H1 (cell line): ENCODE data around the gene RAB40C. TPM values are rescaled to one million over a fixed set of nuclear protein-coding genes. Genes with fewer than 3 reads are reported as not detected.

ENCODE experiments used
- CTCF ChIA-PET: fragments of 300-600 bp; sonication (Branson Sonifier 250); formaldehyde crosslinking; loops from one replicate; lab custom pipeline; 2021; ENCODE audit not compliant: partially characterized antibody; lab: Charles Lee
- POLR2A ChIA-PET: fragments of 300-600 bp; sonication (Branson Sonifier 250); formaldehyde crosslinking; loops from one replicate; lab custom pipeline; 2021; ENCODE audit warnings: inconsistent platforms; ENCODE audit not compliant: partially characterized antibody; lab: Charles Lee
- DNase-seq, 2 experiments: peaks; one replicate each; pipeline versions ENCODE4 v3.0.0 to v3.0.0-alpha.2; 2010 to 2022; ENCODE audit warnings: low spot score in 2 of 2, low read depth in 1 of 2, mixed read lengths in 1 of 2
- FAIRE-seq: peaks from 2 replicates; lab custom pipeline; 2011; peaks lifted over from hg19 to GRCh38; lab: Jason Lieb, UNC
- H2AFZ ChIP-seq: 2 replicates; pipeline ENCODE4 v1.8.1; 2012; ENCODE audit warnings: low read length, inconsistent platforms
- H2AK5ac ChIP-seq: 2 replicates; pipeline ENCODE4 v1.6.1; 2013; ENCODE audit warnings: low read depth, low read length
- H2BK120ac ChIP-seq: replicated peaks from 2 replicates; pipeline ENCODE3; 2013; ENCODE audit warnings: low read depth, low read length, inconsistent platforms
- H2BK12ac ChIP-seq: 2 replicates; pipeline ENCODE4 v1.6.1; 2013; ENCODE audit warnings: low read depth, low read length
- H2BK15ac ChIP-seq: 2 replicates; pipeline ENCODE4 v1.6.1; 2013; ENCODE audit warnings: low read length
- H2BK20ac ChIP-seq: 2 replicates; pipeline ENCODE4 v1.6.1; 2013; ENCODE audit warnings: low read length
- H2BK5ac ChIP-seq: 2 replicates; pipeline ENCODE4 v1.6.1; 2013; ENCODE audit warnings: low read depth, low read length
- H3K14ac ChIP-seq: 2 replicates; pipeline ENCODE4 v1.6.1; 2013; ENCODE audit warnings: inconsistent platforms; ENCODE audit not compliant: insufficient read length
- H3K18ac ChIP-seq: 2 replicates; pipeline ENCODE4 v1.6.1; 2013; ENCODE audit warnings: low read length; ENCODE audit errors: extremely low read depth
- H3K23ac ChIP-seq: 2 replicates; pipeline ENCODE4 v1.6.1; 2013; ENCODE audit warnings: inconsistent platforms; ENCODE audit not compliant: insufficient read length
- H3K23me2 ChIP-seq: 2 replicates; pipeline ENCODE4 v1.6.1; 2013; ENCODE audit warnings: low read depth, low read length
- H3K27ac ChIP-seq: 2 replicates; pipeline ENCODE4 v1.6.1; 2011; ENCODE audit warnings: low read depth, low read length, inconsistent platforms
- H3K27me3 ChIP-seq, 4 experiments: replicated peaks in 1 of 4; 1 replicate in 1 of 4; 2 replicates in 3 of 4; pipeline versions ENCODE4 v1.6.1 to v1.8.1; 2011 to 2013; ENCODE audit warnings: low read length in 3 of 4, mild to moderate bottlenecking in 3 of 4, inconsistent platforms in 2 of 4, mixed read lengths in 2 of 4, moderate library complexity in 1 of 4; ENCODE audit not compliant: control insufficient read depth in 3 of 4, insufficient read depth in 3 of 4; ENCODE audit errors: extremely low read depth in 1 of 4
- H3K36me3 ChIP-seq, 4 experiments: 2 replicates each; pipeline versions ENCODE4 v1.6.1 to v1.8.1; 2011 to 2013; ENCODE audit warnings: mild to moderate bottlenecking in 4 of 4, low read length in 3 of 4, moderate library complexity in 2 of 4, control low read depth in 1 of 4, inconsistent platforms in 1 of 4; ENCODE audit not compliant: insufficient read depth in 4 of 4, control insufficient read depth in 2 of 4
- H3K4ac ChIP-seq: replicated peaks from 2 replicates; pipeline ENCODE3; 2013; ENCODE audit warnings: low read length, low read depth, mixed read lengths, inconsistent platforms; ENCODE audit not compliant: insufficient read length
- H3K4me1 ChIP-seq, 4 experiments: replicated peaks in 1 of 4; 1 replicate in 1 of 4; 2 replicates in 3 of 4; pipeline versions ENCODE4 v1.6.1 to v1.8.1; 2011 to 2013; ENCODE audit warnings: low read length in 3 of 4, inconsistent platforms in 2 of 4, mixed read lengths in 1 of 4; ENCODE audit not compliant: insufficient read depth in 4 of 4, control insufficient read depth in 3 of 4
- H3K4me2 ChIP-seq, 2 experiments: 2 replicates each; pipeline versions ENCODE4 v1.6.1 to v1.8.1; 2011 to 2013; ENCODE audit warnings: low read depth in 2 of 2, low read length in 2 of 2, control low read depth in 1 of 2, inconsistent platforms in 1 of 2, mild to moderate bottlenecking in 1 of 2; ENCODE audit not compliant: insufficient read depth in 1 of 2
- H3K4me3 ChIP-seq, 4 experiments: fragments of 200-600, 300-600 bp in 1 of 4; sonication (generic), shearing (Covaris generic), sonication (Bioruptor Twin) in 1 of 4; 2 replicates each; pipeline versions ENCODE4 v1.5.1 to v1.8.1; 2011 to 2016; ENCODE audit warnings: low read length in 4 of 4, low read depth in 3 of 4, control low read depth in 2 of 4, inconsistent platforms in 2 of 4, mild to moderate bottlenecking in 2 of 4, mixed read lengths in 1 of 4, moderate library complexity in 1 of 4; ENCODE audit not compliant: insufficient read depth in 2 of 4; ENCODE audit errors: extremely low read depth in 1 of 4
- H3K56ac ChIP-seq: replicated peaks from 2 replicates; pipeline ENCODE3; 2013; ENCODE audit warnings: low read depth, mild to moderate bottlenecking, mixed read lengths, low read length, inconsistent platforms; ENCODE audit not compliant: insufficient read length
- H3K79me1 ChIP-seq: 2 replicates; pipeline ENCODE4 v1.6.1; 2013; ENCODE audit warnings: low read depth, low read length, control low read depth
- H3K79me2 ChIP-seq, 2 experiments: 2 replicates each; pipeline versions ENCODE4 v1.6.1 to v1.8.1; 2012 to 2013; ENCODE audit warnings: low read length in 2 of 2, mild to moderate bottlenecking in 2 of 2, inconsistent platforms in 1 of 2; ENCODE audit not compliant: insufficient read depth in 2 of 2, control insufficient read depth in 1 of 2
- H3K9ac ChIP-seq, 4 experiments: replicated peaks in 1 of 4; 1 replicate in 1 of 4; 2 replicates in 3 of 4; pipeline versions ENCODE4 v1.6.1 to v1.8.1; 2011 to 2013; ENCODE audit warnings: low read depth in 3 of 4, low read length in 3 of 4, control low read depth in 2 of 4, mild to moderate bottlenecking in 2 of 4, moderate library complexity in 2 of 4, inconsistent platforms in 1 of 4; ENCODE audit errors: extremely low read depth in 1 of 4
- H3K9me3 ChIP-seq, 2 experiments: 2 replicates each; pipeline versions ENCODE4 v1.6.1 to v1.8.1; 2012 to 2013; ENCODE audit warnings: mild to moderate bottlenecking in 2 of 2, moderate library complexity in 2 of 2, control low read depth in 1 of 2, inconsistent platforms in 1 of 2, low read depth in 1 of 2, low read length in 1 of 2, mixed read lengths in 1 of 2; ENCODE audit not compliant: insufficient read depth in 2 of 2
- H4K20me1 ChIP-seq, 2 experiments: replicated peaks in 1 of 2; 2 replicates each; pipeline versions ENCODE3 to v1.8.1; 2011 to 2013; ENCODE audit warnings: inconsistent platforms in 2 of 2, low read length in 2 of 2, mild to moderate bottlenecking in 1 of 2; ENCODE audit not compliant: insufficient read depth in 2 of 2, control insufficient read depth in 1 of 2
- H4K5ac ChIP-seq: 2 replicates; pipeline ENCODE4 v1.6.1; 2013; ENCODE audit warnings: low read length, low read depth, mixed read lengths, inconsistent platforms; ENCODE audit not compliant: insufficient read length
- H4K8ac ChIP-seq: 2 replicates; pipeline ENCODE4 v1.8.0; 2013; ENCODE audit warnings: mild to moderate bottlenecking, moderate library complexity, low read length, inconsistent platforms; ENCODE audit not compliant: insufficient read depth; ENCODE audit errors: extremely low read depth
- H4K91ac ChIP-seq: replicated peaks from 2 replicates; pipeline ENCODE3; 2013; ENCODE audit warnings: low read length, mixed read lengths, inconsistent platforms; ENCODE audit not compliant: insufficient read length
- BRCA1 ChIP-seq: IDR thresholded peaks from 2 replicates; pipeline ENCODE4 v1.6.1; 2012; ENCODE audit warnings: low read depth, low read length, improper control_type of control experiment
- CTBP2 ChIP-seq: IDR thresholded peaks from 2 replicates; pipeline ENCODE4 v1.7.0; 2011; ENCODE audit warnings: borderline replicate concordance, mild to moderate bottlenecking, moderate library complexity, mixed read lengths, low read length; ENCODE audit not compliant: insufficient read depth, insufficient read length
- EGR1 ChIP-seq: IDR thresholded peaks from 2 replicates; pipeline ENCODE4 v1.6.1; 2011; ENCODE audit warnings: low read depth, low read length, borderline replicate concordance
- HDAC6 ChIP-seq: IDR thresholded peaks from one replicate; pipeline ENCODE4 v1.7.1; 2012; ENCODE audit warnings: low read depth, mild to moderate bottlenecking, inconsistent platforms, low read length, moderate library complexity
- POLR2A ChIP-seq, 2 experiments: IDR thresholded peaks; 1 replicate in 1 of 2; 2 replicates in 1 of 2; pipeline ENCODE4 v1.6.1; 2011; ENCODE audit warnings: low read depth in 2 of 2, low read length in 2 of 2, mild to moderate bottlenecking in 2 of 2; ENCODE audit errors: control extremely low read depth in 1 of 2
- POLR2AphosphoS5 ChIP-seq: IDR thresholded peaks from 2 replicates; pipeline ENCODE4 v1.6.1; 2011; ENCODE audit warnings: low read depth, low read length
- POU5F1 ChIP-seq: IDR thresholded peaks from 2 replicates; pipeline ENCODE4 v1.6.1; 2011; ENCODE audit warnings: low read depth, mild to moderate bottlenecking, low read length, moderate library complexity
- SAP30 ChIP-seq: fragments of 300-600 bp; sonication (generic); IDR thresholded peaks from 2 replicates; pipeline ENCODE4 v1.7.1; 2012; ENCODE audit warnings: low read length, moderate library complexity, mild to moderate bottlenecking, inconsistent platforms; ENCODE audit not compliant: insufficient read depth, insufficient replicate concordance
- SIN3A ChIP-seq, 2 experiments: IDR thresholded peaks in 1 of 2; conservative IDR thresholded peaks in 1 of 2; 2 replicates each; pipeline ENCODE4 v1.6.1; 2011 to 2012; ENCODE audit warnings: low read length in 2 of 2, improper control_type of control experiment in 1 of 2, low read depth in 1 of 2, mild to moderate bottlenecking in 1 of 2
- SIRT6 ChIP-seq: IDR thresholded peaks from one replicate; pipeline ENCODE4 v1.7.1; 2012; ENCODE audit warnings: low read length, inconsistent platforms
- SP2 ChIP-seq: IDR thresholded peaks from 2 replicates; pipeline ENCODE4 v1.6.1; 2012; ENCODE audit warnings: mild to moderate bottlenecking, low read length, inconsistent platforms
- SRF ChIP-seq: IDR thresholded peaks from 2 replicates; pipeline ENCODE4 v1.6.1; 2011; ENCODE audit warnings: mild to moderate bottlenecking, low read depth, low read length, moderate library complexity
- TAF1 ChIP-seq: IDR thresholded peaks from 2 replicates; pipeline ENCODE4 v1.6.1; 2011; ENCODE audit warnings: mild to moderate bottlenecking, low read depth, low read length
- TCF12 ChIP-seq: IDR thresholded peaks from 2 replicates; pipeline ENCODE4 v1.6.1; 2011; ENCODE audit warnings: low read depth, mild to moderate bottlenecking, low read length
- WGBS, 2 experiments: shearing (Covaris generic) in 1 of 2; methylation state at CpG; one replicate each; pipeline versions ENCODE4 v1.1.6 to v1.1.7; 2013 to 2015; ENCODE audit warnings: low lambda C conversion rate in 2 of 2, mixed read lengths in 2 of 2, inconsistent platforms in 1 of 2, low coverage in 1 of 2, missing lambda C conversion rate in 1 of 2; ENCODE audit not compliant: insufficient replicate concordance in 2 of 2, insufficient coverage in 1 of 2, insufficient read length in 1 of 2; ENCODE audit errors: extremely low coverage in 1 of 2, missing lambda C conversion rate in 1 of 2; 5-methylcytosine and 5-hydroxymethylcytosine counted together
- polyA plus RNA-seq, 7 experiments: library from polyadenylated mRNA; depleted of rRNA in 3 of 7; stranded (reverse) in 5 of 7; unstranded in 2 of 7; fragments of >200 nt in 5 of 7; fragments of 200-250 nt in 2 of 7; gene quantifications; 1 replicate in 5 of 7; 2 replicates in 1 of 7; 4 replicates in 1 of 7; pipeline versions ENCODE4 v1.2.1 to v1.2.3, GENCODE V29; 2011 to 2013; ENCODE audit warnings: missing spikeins in 2 of 7, mixed read lengths in 2 of 7
- total RNA-seq: library from RNA; stranded (reverse); fragmentation: NEBNext Ultra II Directional; extraction: Animal tissue kit (Norgen Biotek cat#: 25700); gene quantifications from 2 replicates; pipeline ENCODE4 v1.2.1, GENCODE V29; 2021

RAB40C gene
- total and polyA plus RNA-seq, 2 of the 8 experiments (the other 6 are each of a cell fraction or from before 2014, with no cell fraction given) = 13.9 to 15.6 TPM

DNA sequence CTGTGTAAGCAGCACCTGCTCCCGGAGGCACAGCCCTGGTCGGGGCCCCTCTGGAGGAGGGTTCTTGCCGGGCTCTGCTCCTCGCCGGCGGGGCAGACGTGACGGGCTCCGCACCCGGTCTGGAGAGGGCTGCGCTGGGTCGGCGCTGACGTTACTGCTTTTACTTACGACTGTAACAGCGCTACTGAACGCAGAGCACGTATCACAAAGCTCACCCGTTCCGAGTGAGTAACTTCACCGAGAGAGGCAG is 1.3 kb upstream of the RAB40C start:
- Histone ChIP-seq H4K20me1 (peaks cover 16 to 43% of the 10 kb centered on the region in 2 experiments), H4K5ac (peak overlapping the region; percentile 69), H3K9me3 (no peaks in the 10 kb centered on the region), H4K8ac (peak overlapping the region; percentile 100), H2BK15ac (no peak overlapping the region), H3K23ac (no peak overlapping the region), H2BK5ac (peak overlapping the region; percentile 41; the same call in 1 of the 2 replicates), H3K4me2 (peak overlapping the region; percentile 75 to 78), H3K27me3 (peaks cover 0 to 45% (median 30%) of the 10 kb centered on the region in 4 experiments; a peak in 5 of 7 replicates), H2BK120ac (peak overlapping the region; percentile 64), H3K79me2 (peaks cover 0 to 15% of the 10 kb centered on the region in 2 experiments; a peak in 2 of 4 replicates), H3K9ac (peak overlapping the region; percentile 71 to 95 (median 92)), H2AK5ac (no peak overlapping the region; the same call in 1 of the 2 replicates), H3K56ac (peak overlapping the region; percentile 69), H4K91ac (peak overlapping the region; percentile 74), H3K4me3 (peak overlapping the region; percentile 90 to 94 (median 91)), H2BK20ac (no peak overlapping the region), H3K23me2 (peaks cover 11% of the 10 kb centered on the region), H2BK12ac (no peak overlapping the region), H3K18ac (0 out of 2 replicates have a peak overlapping the region, but pooled peaks have one; percentile 44), H2AFZ (no peak overlapping the region), H3K14ac (no peak overlapping the region), H3K36me3 (no peaks in the 10 kb centered on the region), H3K27ac (peak overlapping the region; percentile 99), H3K79me1 (peaks cover 8% of the 10 kb centered on the region; the same call in 1 of the 2 replicates), H3K4me1 (peaks cover 0 to 24% (median 16%) of the 10 kb centered on the region in 4 experiments; a peak in 6 of 7 replicates), H3K4ac (peak overlapping the region; percentile 53)
- POLR2A ChIA-PET = interaction anchor here (0.9 to 2.3 kb wide), 15 partner anchors 8 to 102 kb away, joined by 3 to 9 read pairs (median 4); partner anchors contain the start of genes METTL26, STUB1, WDR24 and WDR90
- no peak for FAIRE-seq
- peak in 1 of 2 experiments; percentile 71 for DNase-seq
- 6% methylated on average over 21 of the region's 21 CpGs; no CpG with 5 or more reads in 1 of the 2 experiments for WGBS, 2 experiments
- CTCF ChIA-PET = interaction anchor here (0.7 to 4.3 kb wide), 5 partner anchors 8 to 33 kb away, joined by 3 to 30 read pairs (median 3); no protein-coding TSS in a partner anchor
- TF ChIP-seq SP2 = no peak
- no peak for TF ChIP-seq SRF
- no peak for TF ChIP-seq SAP30
- no peak for TF ChIP-seq TAF1
- no peak for TF ChIP-seq BRCA1
- TF ChIP-seq HDAC6 = no peak
- peak; percentile 39; the same call in 1 of the 2 replicates for TF ChIP-seq POLR2AphosphoS5
- peak; percentile 19 to 57; a peak in 1 of 4 replicates for TF ChIP-seq SIN3A (conservative IDR thresholded peaks at IDR 0.05 in 1 of 2, IDR thresholded peaks at IDR 0.05 in 1 of 2; ENCODE audit: low read depth in 1 of 2, low read length in 2 of 2)
- peak in 1 of 2 experiments; percentile 56; a peak in 2 of 3 replicates for TF ChIP-seq POLR2A (IDR thresholded peaks at IDR 0.05; ENCODE audit: control extremely low read depth in 1 of 2, low read depth in 2 of 2, low read length in 2 of 2)
- no peak for TF ChIP-seq SIRT6
- no peak for TF ChIP-seq POU5F1
- no peak for TF ChIP-seq EGR1
- TF ChIP-seq CTBP2 = no peak
- TF ChIP-seq TCF12 = no peak
